WERI-Rb-1 (cell line): ENCODE data around the gene MLLT6.

Experiments used
- DNase-seq: peaks from one replicate; pipeline ENCODE4 v3.0.0-alpha.2; 2020
- H3K27ac ChIP-seq: fragments of 250-450 bp; sonication (Bioruptor Pico); 2 replicates; pipeline ENCODE4 v1.5.1; 2020; ENCODE audit warnings: mild to moderate bottlenecking, moderate library complexity
- H3K27me3 ChIP-seq: fragments of 250-450 bp; sonication (Bioruptor Pico); 2 replicates; pipeline ENCODE4 v1.5.1; 2021; ENCODE audit warnings: mild to moderate bottlenecking, low read depth, moderate library complexity; ENCODE audit not compliant: insufficient read depth, severe bottlenecking
- H3K36me3 ChIP-seq: fragments of 250-450 bp; sonication (Bioruptor Pico); 2 replicates; pipeline ENCODE4 v1.5.1; 2020; ENCODE audit warnings: mild to moderate bottlenecking, moderate library complexity
- H3K4me3 ChIP-seq: 2 replicates; pipeline ENCODE4 v1.5.1; 2011; ENCODE audit warnings: low read depth, mild to moderate bottlenecking, control low read depth, low read length
- H3K9me3 ChIP-seq: fragments of 250-450 bp; sonication (Bioruptor Pico); 2 replicates; pipeline ENCODE4 v1.5.1; 2021; ENCODE audit warnings: mild to moderate bottlenecking, moderate library complexity; ENCODE audit not compliant: severe bottlenecking
- CTCF ChIP-seq: IDR thresholded peaks from 2 replicates; pipeline ENCODE4 v1.5.1; 2011; ENCODE audit warnings: low read depth, mild to moderate bottlenecking, control low read depth, inconsistent platforms, low read length

Gene MLLT6

GRCh38 chr17:38735161-38735997 lies 30.3 kb downstream of the MLLT6 start:
- Histone ChIP-seq H3K9me3 (no peaks in the 10 kb centered on the region), H3K27me3 (no peaks in the 10 kb centered on the region), H3K27ac (no peak overlapping the region), H3K36me3 (peaks cover 70% of the 10 kb centered on the region), H3K4me3 (no peak overlapping the region)
- TF ChIP-seq CTCF: peak; percentile 94
- peak; percentile 71 for DNase-seq

- H3K9me3 ChIP-seq: no peaks in the 10 kb centered on the region
- no peaks in the 10 kb centered on the region for H3K27me3 ChIP-seq
- TF ChIP-seq CTCF: no peak
- H3K4me3 ChIP-seq: no peak overlapping the region
- peaks cover 63% of the 10 kb centered on the region for H3K36me3 ChIP-seq
- no peak overlapping the region for H3K27ac ChIP-seq
- no peak for DNase-seq
Observed at GRCh38 chr17:38738007-38738662, 33.1 kb downstream of the MLLT6 start.

- H3K9me3 ChIP-seq: no peaks in the 10 kb centered on the region
- no peak for DNase-seq
- no peak overlapping the region for H3K4me3 ChIP-seq
- no peak for TF ChIP-seq CTCF
- H3K36me3 ChIP-seq: peaks cover 61% of the 10 kb centered on the region
- H3K27ac ChIP-seq: no peak overlapping the region
- no peaks in the 10 kb centered on the region for H3K27me3 ChIP-seq
Observed at GRCh38 chr17:38738686-38739085, 33.6 kb downstream of the MLLT6 start.

GRCh38 chr17:38739305-38739704 lies 34.2 kb downstream of the MLLT6 start:
- no peak for TF ChIP-seq CTCF
- H3K27ac ChIP-seq: no peak overlapping the region
- no peaks in the 10 kb centered on the region for H3K9me3 ChIP-seq
- H3K4me3 ChIP-seq: no peak overlapping the region
- no peak for DNase-seq
- no peaks in the 10 kb centered on the region for H3K27me3 ChIP-seq
- peaks cover 59% of the 10 kb centered on the region for H3K36me3 ChIP-seq

- H3K9me3 ChIP-seq: no peaks in the 10 kb centered on the region
- H3K27me3 ChIP-seq: no peaks in the 10 kb centered on the region
- H3K36me3 ChIP-seq: peaks cover 52% of the 10 kb centered on the region
- no peak overlapping the region for H3K27ac ChIP-seq
- no peak for DNase-seq
- TF ChIP-seq CTCF: no peak
- H3K4me3 ChIP-seq: no peak overlapping the region
Observed at GRCh38 chr17:38740044-38740443, 35.0 kb downstream of the MLLT6 start.
